IMR-90 (cell line): Measurements from ENCODE around the gene PRELID3B. TPM values are rescaled to one million over a fixed set of nuclear protein-coding genes. Genes with fewer than 3 reads are reported as not detected.

Experiments used
- ATAC-seq: fragments of 200-7000 bp; cut with Tn5 transposase; 2 replicates; pipeline ENCODE4 v1.9.1; 2020; ENCODE audit warnings: low read depth, mild to moderate bottlenecking, moderate library complexity
- BruUV-seq: library from RNA; stranded (reverse); fragments of 400-500 nt; replicated peaks from 2 replicates; lab custom pipeline; 2021; lab: Mats Ljungman, UMichigan
- CTCF ChIA-PET: fragments of 300-600 bp; formaldehyde crosslinking; extraction: SDS; loops from one replicate; lab custom pipeline; 2021; ENCODE audit warnings: antibody characterized with exemption; lab: Yijun Ruan, JAX
- POLR2A ChIA-PET: fragments of 300-600 bp; sonication (Branson Sonifier 250); formaldehyde crosslinking; loops from one replicate; lab custom pipeline; 2022; ENCODE audit warnings: antibody characterized with exemption; ENCODE audit not compliant: unreplicated experiment; lab: Charles Lee
- DNase-seq: peaks from one replicate; pipeline ENCODE4 v3.0.0; 2013
- H2AFZ ChIP-seq: replicated peaks from 2 replicates; pipeline ENCODE3; 2013; ENCODE audit warnings: low read length, mild to moderate bottlenecking; ENCODE audit not compliant: poor library complexity
- H2AK5ac ChIP-seq: 2 replicates; pipeline ENCODE4 v1.6.1; 2013; ENCODE audit warnings: low read depth, low read length, inconsistent platforms
- H2AK9ac ChIP-seq: replicated peaks from 2 replicates; pipeline ENCODE3; 2013; ENCODE audit warnings: mild to moderate bottlenecking, low read depth, low read length, moderate library complexity; ENCODE audit not compliant: poor library complexity
- H2BK120ac ChIP-seq: 2 replicates; pipeline ENCODE4 v1.6.1; 2013; ENCODE audit warnings: low read depth, low read length, inconsistent platforms
- H2BK15ac ChIP-seq: 3 replicates; pipeline ENCODE4 v1.6.1; 2013; ENCODE audit warnings: low read depth, low read length, inconsistent platforms
- H2BK20ac ChIP-seq: 2 replicates; pipeline ENCODE4 v1.6.1; 2013; ENCODE audit warnings: low read depth, mild to moderate bottlenecking, inconsistent platforms, low read length, moderate library complexity
- H2BK5ac ChIP-seq: 2 replicates; pipeline ENCODE4 v1.6.1; 2013; ENCODE audit warnings: mild to moderate bottlenecking, low read depth, low read length, inconsistent platforms; ENCODE audit not compliant: poor library complexity, severe bottlenecking
- H3K14ac ChIP-seq: replicated peaks from 2 replicates; pipeline ENCODE4 v1.6.1; 2013; ENCODE audit warnings: low read depth, low read length, inconsistent platforms
- H3K18ac ChIP-seq: 2 replicates; pipeline ENCODE4 v1.6.1; 2013; ENCODE audit warnings: low read depth, low read length, control low read depth
- H3K23ac ChIP-seq: 2 replicates; pipeline ENCODE4 v1.6.1; 2013; ENCODE audit warnings: low read depth, low read length, inconsistent platforms
- H3K27ac ChIP-seq: 2 replicates; pipeline ENCODE4 v1.5.1; 2013; ENCODE audit warnings: mild to moderate bottlenecking, control low read depth, low read length; ENCODE audit not compliant: insufficient read depth
- H3K27me3 ChIP-seq: 2 replicates; pipeline ENCODE4 v1.6.1; 2013; ENCODE audit warnings: low read length; ENCODE audit not compliant: control insufficient read depth, insufficient read depth
- H3K36me3 ChIP-seq: 2 replicates; pipeline ENCODE4 v1.6.1; 2013; ENCODE audit warnings: low read length, mixed read lengths; ENCODE audit not compliant: control insufficient read depth, insufficient read depth
- H3K4ac ChIP-seq: 2 replicates; pipeline ENCODE4 v1.6.1; 2013; ENCODE audit warnings: low read depth, low read length, inconsistent platforms
- H3K4me1 ChIP-seq: 2 replicates; pipeline ENCODE4 v1.6.1; 2013; ENCODE audit warnings: low read length, mixed read lengths; ENCODE audit not compliant: control insufficient read depth, insufficient read depth
- H3K4me2 ChIP-seq: 2 replicates; pipeline ENCODE4 v1.6.1; 2013; ENCODE audit warnings: low read depth, mild to moderate bottlenecking, control low read depth, low read length, moderate library complexity
- H3K4me3 ChIP-seq: 2 replicates; pipeline ENCODE4 v1.5.1; 2013; ENCODE audit warnings: low read depth, mild to moderate bottlenecking, control low read depth, low read length, moderate library complexity; ENCODE audit not compliant: insufficient read depth
- H3K56ac ChIP-seq: 2 replicates; pipeline ENCODE4 v1.6.1; 2013; ENCODE audit warnings: low read length, inconsistent platforms; ENCODE audit not compliant: insufficient read depth; ENCODE audit errors: extremely low read depth
- H3K79me1 ChIP-seq, 2 experiments: 2 replicates each; pipeline ENCODE4 v1.6.1; 2013; ENCODE audit warnings: low read length in 2 of 2, inconsistent platforms in 1 of 2, low read depth in 1 of 2
- H3K9ac ChIP-seq: 2 replicates; pipeline ENCODE4 v1.6.1; 2013; ENCODE audit warnings: low read depth, low read length, control low read depth
- H3K9me1 ChIP-seq: 2 replicates; pipeline ENCODE4 v1.6.1; 2013; ENCODE audit warnings: low read length, inconsistent platforms; ENCODE audit not compliant: insufficient read depth
- H3K9me3 ChIP-seq: 2 replicates; pipeline ENCODE4 v1.6.1; 2013; ENCODE audit warnings: low read length; ENCODE audit not compliant: control insufficient read depth, insufficient read depth
- H4K20me1 ChIP-seq: 2 replicates; pipeline ENCODE4 v1.6.1; 2013; ENCODE audit warnings: low read length, inconsistent platforms; ENCODE audit not compliant: insufficient read depth
- H4K5ac ChIP-seq: 2 replicates; pipeline ENCODE4 v1.6.1; 2013; ENCODE audit warnings: mild to moderate bottlenecking, low read depth, low read length, control low read depth
- H4K8ac ChIP-seq, 2 experiments: 2 replicates each; pipeline ENCODE4 v1.6.1; 2013; ENCODE audit warnings: low read depth in 2 of 2, low read length in 2 of 2, control low read depth in 1 of 2, inconsistent platforms in 1 of 2
- H4K91ac ChIP-seq: 2 replicates; pipeline ENCODE4 v1.6.1; 2013; ENCODE audit warnings: low read depth, low read length, inconsistent platforms; ENCODE audit not compliant: insufficient read depth
- FOS ChIP-seq: fragments of 150-350 bp; IDR thresholded peaks from 2 replicates; pipeline ENCODE4 v1.6.1; 2016; ENCODE audit warnings: low read depth, low read length
- MAFK ChIP-seq: IDR thresholded peaks from 2 replicates; pipeline ENCODE4 v1.6.1; 2012; ENCODE audit warnings: low read depth, low read length, improper control_type of control experiment
- RCOR1 ChIP-seq: IDR thresholded peaks from 2 replicates; pipeline ENCODE4 v1.6.1; 2012; ENCODE audit warnings: mild to moderate bottlenecking, low read length, improper control_type of control experiment; ENCODE audit not compliant: insufficient replicate concordance
- RFX5 ChIP-seq: IDR thresholded peaks from 2 replicates; pipeline ENCODE4 v1.8.0; 2012; ENCODE audit warnings: low read depth, mild to moderate bottlenecking, low read length, moderate library complexity
- WGBS, 2 experiments: methylation state at CpG; one replicate each; pipeline versions ENCODE4 v1.1.5 to v1.1.7; 2013; ENCODE audit warnings: missing lambda C conversion rate in 2 of 2; ENCODE audit not compliant: insufficient read length in 1 of 2; ENCODE audit errors: extremely low coverage in 2 of 2; 5-methylcytosine and 5-hydroxymethylcytosine counted together
- dilution Hi-C: fragments of 300-500 bp; cut with HindIII; formaldehyde crosslinking; loops from one replicate; pipeline ENCODE4 v1.14.3; 2018; ENCODE audit warnings: low sequenced_read_pairs; ENCODE audit not compliant: unreplicated experiment
- in situ Hi-C: fragments of 300-500 bp; cut with MboI; formaldehyde crosslinking; loops from 3 replicates; pipeline ENCODE4 v1.14.3; 2019; ENCODE audit warnings: low sequenced_read_pairs, inconsistent platforms, mixed read lengths
- intact Hi-C: fragments of 100-400 bp; cut with micrococcal nuclease; formaldehyde crosslinking; loops from 2 replicates; pipeline ENCODE4 v1.10.0; 2022
- polyA plus RNA-seq, 3 experiments: library from polyadenylated mRNA; depleted of rRNA; stranded (reverse); fragments of >200 nt; gene quantifications; 2 replicates each; pipeline ENCODE4 v1.2.3, GENCODE V29; 2012; ENCODE audit warnings: low replicate concordance in 1 of 3
- total RNA-seq: library from RNA; depleted of rRNA; stranded (reverse); fragments of >200 nt; gene quantifications from 2 replicates; pipeline ENCODE4 v1.2.3, GENCODE V29; 2012
- TF ChIP-seq, protein P1 (sequence below): fragments of 150-350 bp; IDR thresholded peaks from 2 replicates; pipeline ENCODE4 v1.6.1; 2017; ENCODE audit warnings: mild to moderate bottlenecking, antibody characterized with exemption, low read length, low read depth

The PRELID3B gene
- total and polyA plus RNA-seq, 2 of the 4 experiments (the other 2 are of a cell fraction) = 24.8 to 41.9 TPM

DNA sequence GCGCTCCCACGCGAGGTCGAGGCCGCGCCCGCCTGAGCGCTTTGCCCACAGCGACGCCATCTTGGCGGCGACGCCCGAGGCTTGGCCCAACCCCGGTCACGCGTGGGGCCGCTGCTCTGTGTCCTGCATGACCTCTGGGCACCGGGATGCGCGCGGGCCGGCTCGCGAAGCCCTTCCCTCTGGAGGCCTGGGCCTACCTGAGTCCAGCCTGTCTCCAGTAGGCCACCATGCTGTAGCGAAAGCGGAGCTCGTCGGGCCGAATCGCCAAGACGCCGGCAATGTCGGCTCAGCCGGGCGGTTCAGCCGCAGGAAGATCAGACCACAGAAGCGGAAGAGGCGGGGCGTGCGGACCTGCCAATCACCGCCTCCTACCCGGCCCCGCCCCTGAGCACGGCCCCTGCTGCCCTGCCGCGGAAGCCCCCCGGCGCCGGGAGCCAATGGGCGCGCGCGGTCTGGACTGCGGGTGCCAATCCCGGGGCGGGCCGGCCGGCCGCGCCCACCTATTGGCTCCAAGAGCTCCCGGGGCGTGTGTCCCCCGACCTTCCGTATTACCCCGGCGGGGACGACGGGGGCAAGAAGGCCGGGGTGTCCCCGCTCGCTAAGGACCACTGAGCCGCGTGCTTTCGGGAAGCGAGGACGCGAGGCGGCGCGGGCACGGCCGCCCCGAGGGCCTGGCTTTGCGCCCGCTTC lies 10.4 kb downstream of the PRELID3B start, which contains the start of gene ATP5F1E (continued):
- TF ChIP-seq RCOR1 (no peak), MAFK (no peak), RFX5 (no peak)

DNA sequence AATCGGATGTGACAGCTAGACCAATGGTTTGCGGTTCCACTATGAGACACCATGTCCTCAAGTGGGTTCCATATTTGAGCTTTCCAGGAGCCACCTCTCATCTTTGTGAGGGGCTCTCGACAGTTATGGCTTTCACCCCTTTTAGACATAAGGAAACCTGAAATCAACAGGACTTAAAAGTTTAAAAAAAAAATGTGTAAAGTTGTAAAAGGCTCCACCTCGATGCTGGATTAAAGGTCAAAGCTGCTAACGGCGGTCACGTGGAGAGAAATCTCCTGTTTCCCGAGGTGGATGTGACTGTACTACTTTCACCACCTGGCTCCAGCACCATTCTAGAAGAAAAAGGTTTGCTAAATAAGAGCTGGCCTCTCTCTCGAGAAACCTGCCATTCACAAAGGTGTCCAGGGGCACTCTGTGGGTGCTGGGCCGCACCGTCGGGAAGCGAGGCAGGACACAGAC lies 11.0 kb downstream of the PRELID3B start:
- Histone ChIP-seq H3K14ac (peak overlapping the region; percentile 97), H2BK20ac (peak overlapping the region; percentile 50; the same call in 1 of the 2 replicates), H3K18ac (peak overlapping the region; percentile 69; the same call in 1 of the 2 replicates), H3K27me3 (no peaks in the 10 kb centered on the region), H2AK5ac (peak overlapping the region; percentile 85), H2AK9ac (peak overlapping the region; percentile 99), H3K36me3 (peaks cover 19% of the 10 kb centered on the region), H3K4me1 (peaks cover 9% of the 10 kb centered on the region), H2AFZ (peak overlapping the region; percentile 96), H3K9me3 (no peaks in the 10 kb centered on the region), H4K8ac (peak overlapping the region; percentile 46 to 96), H4K5ac (peak overlapping the region; percentile 87), H3K4me2 (peak overlapping the region; percentile 96), H2BK15ac (peak overlapping the region; percentile 48; the same call in 1 of the 3 replicates), H2BK5ac (peak overlapping the region; percentile 93), H2BK120ac (peak overlapping the region; percentile 49; the same call in 1 of the 2 replicates), H3K23ac (peak overlapping the region; percentile 99), H3K56ac (peak overlapping the region; percentile 84), H3K9ac (peak overlapping the region; percentile 88), H4K91ac (peak overlapping the region; percentile 92), H4K20me1 (peaks cover 32% of the 10 kb centered on the region), H3K4me3 (peak overlapping the region; percentile 93), H3K4ac (peak overlapping the region; percentile 99), H3K27ac (peak overlapping the region; percentile 94), H3K9me1 (peaks cover 7% of the 10 kb centered on the region), H3K79me1 (peaks cover 19 to 48% of the 10 kb centered on the region in 2 experiments)
- ChIA-PET POLR2A (interaction anchor here (1.3 kb wide), 1 partner anchor 11 kb away, joined by 5 read pairs; no protein-coding TSS in a partner anchor), CTCF (interaction anchor here (0.9 to 1.4 kb wide), 2 partner anchors 12 to 45 kb away, joined by 3 to 5 read pairs; partner anchors contain the start of gene PRELID3B)
- DNase-seq (no peak), ATAC-seq (no peak)
- intact Hi-C loops (loop anchor here (5.0 kb wide), 2 partner anchors 139 to 159 kb away; no protein-coding TSS in a partner anchor), in situ Hi-C loops (loop anchor here (25.0 kb wide), 3 partner anchors 794 to 1644 kb away; partner anchors contain the start of genes ANKRD60 and RBM38), dilution Hi-C loops (no loop called here)
- TF ChIP-seq, protein P1, sequence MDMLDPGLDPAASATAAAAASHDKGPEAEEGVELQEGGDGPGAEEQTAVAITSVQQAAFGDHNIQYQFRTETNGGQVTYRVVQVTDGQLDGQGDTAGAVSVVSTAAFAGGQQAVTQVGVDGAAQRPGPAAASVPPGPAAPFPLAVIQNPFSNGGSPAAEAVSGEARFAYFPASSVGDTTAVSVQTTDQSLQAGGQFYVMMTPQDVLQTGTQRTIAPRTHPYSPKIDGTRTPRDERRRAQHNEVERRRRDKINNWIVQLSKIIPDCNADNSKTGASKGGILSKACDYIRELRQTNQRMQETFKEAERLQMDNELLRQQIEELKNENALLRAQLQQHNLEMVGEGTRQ = peak; percentile 35; the same call in 1 of the 2 replicates
- TF ChIP-seq FOS = no peak
- 0% methylated on average over 4 of the region's 13 CpGs; no CpG with 5 or more reads in 1 of the 2 experiments for WGBS, 2 experiments
- BruUV-seq = no TSS peak
